MM.1S (cell line): ENCODE data around the gene CACNA2D1.

Experiments used
- DNase-seq: peaks from one replicate; pipeline ENCODE4 v3.0.0-alpha.2; 2015
- H2AFZ ChIP-seq: fragments of 300-600 bp; sonication (generic); 2 replicates; pipeline ENCODE4 v1.6.0; 2016; ENCODE audit warnings: antibody characterized with exemption, low read length
- H3F3A ChIP-seq: fragments of 300-600 bp; sonication (generic); 2 replicates; pipeline ENCODE4 v1.6.1; 2016; ENCODE audit warnings: mild to moderate bottlenecking, antibody characterized with exemption, low read length, moderate library complexity, mixed read lengths; ENCODE audit not compliant: insufficient read depth
- H3K27ac ChIP-seq: fragments of 300-600 bp; sonication (generic); 2 replicates; pipeline ENCODE4 v1.5.1; 2016; ENCODE audit warnings: mild to moderate bottlenecking, low read length
- H3K27me3 ChIP-seq: fragments of 300-600 bp; sonication (generic); replicated peaks from 2 replicates; pipeline ENCODE4 v1.6.0; 2016; ENCODE audit warnings: low read length; ENCODE audit not compliant: insufficient read depth
- H3K36me3 ChIP-seq: fragments of 300-600 bp; sonication (generic); replicated peaks from 2 replicates; pipeline ENCODE4 v1.6.1; 2016; ENCODE audit warnings: mild to moderate bottlenecking, low read length, mixed read lengths; ENCODE audit not compliant: insufficient read depth
- H3K4me1 ChIP-seq: fragments of 300-600 bp; sonication (generic); 2 replicates; pipeline ENCODE4 v1.6.1; 2016; ENCODE audit warnings: low read length, mixed read lengths
- H3K4me2 ChIP-seq: fragments of 300-600 bp; sonication (generic); 2 replicates; pipeline ENCODE4 v1.6.0; 2016; ENCODE audit warnings: low read depth, low read length
- H3K4me3 ChIP-seq: fragments of 300-600 bp; sonication (generic); 2 replicates; pipeline ENCODE4 v1.5.1; 2016; ENCODE audit warnings: low read length, mixed read lengths
- H3K79me2 ChIP-seq: fragments of 300-600 bp; sonication (generic); 2 replicates; pipeline ENCODE4 v1.6.1; 2016; ENCODE audit warnings: mixed run types, low read length, mixed read lengths
- H3K9ac ChIP-seq: fragments of 300-600 bp; sonication (generic); 2 replicates; pipeline ENCODE4 v1.6.1; 2016; ENCODE audit warnings: low read length, mixed read lengths
- H3K9me2 ChIP-seq: fragments of 300-600 bp; sonication (generic); replicated peaks from 2 replicates; pipeline ENCODE4 v1.6.1; 2016; ENCODE audit warnings: mild to moderate bottlenecking, low read length, mixed read lengths; ENCODE audit not compliant: insufficient read depth
- H3K9me3 ChIP-seq: fragments of 300-600 bp; sonication (generic); replicated peaks from 2 replicates; pipeline ENCODE4 v1.6.1; 2016; ENCODE audit warnings: mild to moderate bottlenecking, low read length, mixed read lengths; ENCODE audit not compliant: insufficient read depth
- H4K20me1 ChIP-seq: fragments of 300-600 bp; sonication (generic); 2 replicates; pipeline ENCODE4 v1.6.1; 2016; ENCODE audit warnings: mild to moderate bottlenecking, low read length, moderate library complexity, mixed read lengths; ENCODE audit not compliant: insufficient read depth
- CTCF ChIP-seq: fragments of 300-600 bp; sonication (generic); IDR thresholded peaks from 2 replicates; pipeline ENCODE4 v1.5.1; 2016; ENCODE audit warnings: antibody characterized with exemption, low read length, mixed read lengths
- EZH2 ChIP-seq: fragments of 300-600 bp; sonication (generic); optimal IDR thresholded peaks from 2 replicates; pipeline ENCODE3; 2017; ENCODE audit warnings: low read depth, mild to moderate bottlenecking, antibody characterized with exemption, low read length, mixed read lengths
- EZH2phosphoT487 ChIP-seq: fragments of 300-600 bp; sonication (generic); IDR thresholded peaks from 2 replicates; pipeline ENCODE4 v1.6.1; 2018; ENCODE audit warnings: antibody characterized with exemption, low read length

The CACNA2D1 gene

GRCh38 chr7:82445271-82445670 is 1.7 kb upstream of the CACNA2D1 start:
- Histone ChIP-seq H3K4me3 (no peak overlapping the region), H3K9me2 (no peaks in the 10 kb centered on the region), H3K36me3 (no peaks in the 10 kb centered on the region), H3K4me1 (0 out of 2 replicates have a peak, but pooled peaks cover 6% of the 10 kb centered on the region), H3K27me3 (peaks cover 9% of the 10 kb centered on the region; the same call in 1 of the 2 replicates), H3K27ac (no peak overlapping the region), H3K9ac (no peak overlapping the region), H3K9me3 (no peaks in the 10 kb centered on the region), H3K4me2 (no peak overlapping the region), H3K79me2 (no peaks in the 10 kb centered on the region), H3F3A (no peaks in the 10 kb centered on the region; the same call in 1 of the 2 replicates), H2AFZ (no peak overlapping the region), H4K20me1 (no peaks in the 10 kb centered on the region)
- TF ChIP-seq EZH2 (no peak), CTCF (no peak), EZH2phosphoT487 (no peak)
- DNase-seq = no peak

GRCh38 chr7:82444220-82444909 is 788 bp upstream of the CACNA2D1 start:
- no peak overlapping the region for H3K27ac ChIP-seq
- H3K4me2 ChIP-seq = peak overlapping the region; percentile 77
- H3K36me3 ChIP-seq = no peaks in the 10 kb centered on the region
- H3K9me3 ChIP-seq = no peaks in the 10 kb centered on the region
- H3K4me1 ChIP-seq = 0 out of 2 replicates have a peak, but pooled peaks cover 6% of the 10 kb centered on the region
- TF ChIP-seq CTCF (peak; percentile 40), EZH2 (no peak)
- H3K9me2 ChIP-seq = no peaks in the 10 kb centered on the region
- DNase-seq = peak; percentile 54
- peak overlapping the region; percentile 75 for H2AFZ ChIP-seq
- no peaks in the 10 kb centered on the region for H4K20me1 ChIP-seq
- H3K4me3 ChIP-seq = peak overlapping the region; percentile 71
- H3F3A ChIP-seq = no peaks in the 10 kb centered on the region; the same call in 1 of the 2 replicates
- peak overlapping the region; percentile 27; the same call in 1 of the 2 replicates for H3K9ac ChIP-seq
- H3K27me3 ChIP-seq = peaks cover 9% of the 10 kb centered on the region; the same call in 1 of the 2 replicates
- H3K79me2 ChIP-seq = no peaks in the 10 kb centered on the region

GRCh38 chr7:82443036-82443546 is 486 bp downstream of the CACNA2D1 start:
- peak overlapping the region; percentile 56; the same call in 1 of the 2 replicates for H3K9ac ChIP-seq
- H3K4me2 ChIP-seq = peak overlapping the region; percentile 91
- no peak overlapping the region for H3K27ac ChIP-seq
- no peak for TF ChIP-seq EZH2
- TF ChIP-seq CTCF = no peak
- TF ChIP-seq EZH2phosphoT487 = no peak
- no peaks in the 10 kb centered on the region for H3K79me2 ChIP-seq
- no peaks in the 10 kb centered on the region; the same call in 1 of the 2 replicates for H3F3A ChIP-seq
- H3K9me3 ChIP-seq = no peaks in the 10 kb centered on the region
- H3K9me2 ChIP-seq = no peaks in the 10 kb centered on the region
- H2AFZ ChIP-seq = peak overlapping the region; percentile 95
- H4K20me1 ChIP-seq = no peaks in the 10 kb centered on the region
- DNase-seq = peak; percentile 30
- peak overlapping the region; percentile 71 for H3K4me3 ChIP-seq
- no peaks in the 10 kb centered on the region for H3K36me3 ChIP-seq
- 0 out of 2 replicates have a peak, but pooled peaks cover 6% of the 10 kb centered on the region for H3K4me1 ChIP-seq
- peaks cover 9% of the 10 kb centered on the region; the same call in 1 of the 2 replicates for H3K27me3 ChIP-seq
